Measurements from ENCODE around the gene STAT6. TPM values are rescaled to one million over a fixed set of nuclear protein-coding genes. Genes with fewer than 3 reads are reported as not detected.

The STAT6 gene
- polyA plus RNA-seq, 2 of the 4 experiments (the other 2 are of a cell fraction): 58.8 to 59.0 TPM

GRCh38 chr12:57046947-57047890, 63.9 kb downstream of the STAT6 start:
- Histone ChIP-seq H3K4me1 (peaks cover 23% of the 10 kb centered on the region; the same call in 2 of the 3 replicates), H3K4me3 (no peak overlapping the region), H3K27ac (no peak overlapping the region), H3K4me2 (no peak overlapping the region), H3K9me3 (no peaks in the 10 kb centered on the region)
- FAIRE-seq (no peak), DNase-seq (ENCODE audit: low read depth in 1 of 2, low spot score in 1 of 2) (no peak), ATAC-seq (no peak)
- POLR2A ChIA-PET: no interaction called here
- no peak for TF ChIP-seq ATOH8 (CRISPR knock-in tag; IDR thresholded peaks at IDR 0.05; ENCODE audit: low read depth)
- no peak for TF ChIP-seq ZFP36 (IDR thresholded peaks at IDR 0.05; ENCODE audit: borderline replicate concordance, partially characterized antibody)
- no peak for TF ChIP-seq PHF8 (IDR thresholded peaks at IDR 0.05; ENCODE audit: borderline replicate concordance, low read depth)
- TF ChIP-seq ZC3H11A (IDR thresholded peaks at IDR 0.05): no peak
- no peak for TF ChIP-seq KDM5A (IDR thresholded peaks at IDR 0.05)
- no peak for TF ChIP-seq BHLHE40 (IDR thresholded peaks at IDR 0.05; ENCODE audit: low read depth, low read length)
- no peak for TF ChIP-seq ZSCAN20 (CRISPR knock-in tag; IDR thresholded peaks at IDR 0.05)
- TF ChIP-seq CHD2 (IDR thresholded peaks at IDR 0.05; ENCODE audit: low read length, partially characterized antibody): no peak
- CTCF ChIA-PET: interaction anchor here (0.7 to 7.8 kb wide), 12 partner anchors 9 to 167 kb away, joined by 3 to 44 read pairs (median 6); partner anchors contain the start of gene STAT6
- 63% methylated on average over 10 of the region's 10 CpGs for WGBS (ENCODE audit: missing lambda C conversion rate)

GRCh38 chr12:57046086-57046791, 64.9 kb downstream of the STAT6 start:
- Histone ChIP-seq H3K27ac (no peak overlapping the region), H3K4me3 (no peak overlapping the region), H3K4me2 (no peak overlapping the region), H3K9me3 (no peaks in the 10 kb centered on the region), H3K4me1 (peaks cover 23% of the 10 kb centered on the region; the same call in 2 of the 3 replicates)
- FAIRE-seq (no peak), DNase-seq (ENCODE audit: low read depth in 1 of 2, low spot score in 1 of 2) (no peak), ATAC-seq (no peak)
- ChIA-PET POLR2A (no interaction called here), CTCF (interaction anchor here (0.7 to 7.8 kb wide), 9 partner anchors 8 to 168 kb away, joined by 3 to 44 read pairs (median 4); no protein-coding TSS in a partner anchor)
- TF ChIP-seq EHF (CRISPR knock-in tag; IDR thresholded peaks at IDR 0.05) (no peak), POLR2AphosphoS2 (conservative IDR thresholded peaks at IDR 0.05; ENCODE audit: low read length) (no peak), CHD4 (IDR thresholded peaks at IDR 0.05; ENCODE audit: borderline replicate concordance) (no peak), ZSCAN20 (CRISPR knock-in tag; IDR thresholded peaks at IDR 0.05) (no peak), BCL3 (IDR thresholded peaks at IDR 0.05) (no peak)
- 39% methylated on average over 6 of the region's 6 CpGs for WGBS (ENCODE audit: missing lambda C conversion rate)

Other genes starting within 250 kb of the STAT6 start
- gene SDR9C7, start 177.0 kb downstream of the STAT6 start, polyA plus RNA-seq (2011; rRNA removed): 0.13 TPM in 1 of 2 replicates, not detected in the other
- gene SDR9C7, start 177.0 kb downstream of the STAT6 start, polyA plus RNA-seq (2017; fragmentation: RNase III; extraction: RNeasy Plus Mini Kit Qiagen cat#74134 plus additional on column Dnase treatment): 0.05 TPM in 1 of 3 replicates, not detected in the others
- 0.21 and 0.22 TPM in 2 replicates for gene RDH16, start 153.8 kb downstream of the STAT6 start, polyA plus RNA-seq (2011; rRNA removed)
- gene RDH16, start 153.8 kb downstream of the STAT6 start, polyA plus RNA-seq (2017; fragmentation: RNase III; extraction: RNeasy Plus Mini Kit Qiagen cat#74134 plus additional on column Dnase treatment): 0.06 to 0.09 TPM (median 0.08 TPM) in 3 replicates
- 9.5 and 9.8 TPM in 2 replicates for gene ZBTB39, start 104.8 kb downstream of the STAT6 start, polyA plus RNA-seq (2011; rRNA removed)
- 4.3 to 4.7 TPM (median 4.5 TPM) in 3 replicates for gene ZBTB39, start 104.8 kb downstream of the STAT6 start, polyA plus RNA-seq (2017; fragmentation: RNase III; extraction: RNeasy Plus Mini Kit Qiagen cat#74134 plus additional on column Dnase treatment)
- gene TAC3, start 94.8 kb downstream of the STAT6 start, polyA plus RNA-seq (2011; rRNA removed): 0.16 and 0.26 TPM in 2 replicates
- gene TAC3, start 94.8 kb downstream of the STAT6 start, polyA plus RNA-seq (2017; fragmentation: RNase III; extraction: RNeasy Plus Mini Kit Qiagen cat#74134 plus additional on column Dnase treatment): not detected in 3 replicates
- gene MYO1A, start 61.2 kb downstream of the STAT6 start, polyA plus RNA-seq (2011; rRNA removed): 1.9 and 3.1 TPM in 2 replicates
- gene MYO1A, start 61.2 kb downstream of the STAT6 start, polyA plus RNA-seq (2017; fragmentation: RNase III; extraction: RNeasy Plus Mini Kit Qiagen cat#74134 plus additional on column Dnase treatment): 0.17 to 0.67 TPM (median 0.50 TPM) in 3 replicates
- 24.7 and 28.4 TPM in 2 replicates for gene NEMP1, start 32.6 kb downstream of the STAT6 start, polyA plus RNA-seq (2011; rRNA removed)
- 11.9 to 13.2 TPM (median 12.7 TPM) in 3 replicates for gene NEMP1, start 32.6 kb downstream of the STAT6 start, polyA plus RNA-seq (2017; fragmentation: RNase III; extraction: RNeasy Plus Mini Kit Qiagen cat#74134 plus additional on column Dnase treatment)
- gene NAB2, start 22.2 kb downstream of the STAT6 start, polyA plus RNA-seq (2011; rRNA removed): 8.6 and 10.1 TPM in 2 replicates
- 7.0 to 9.8 TPM (median 7.8 TPM) in 3 replicates for gene NAB2, start 22.2 kb downstream of the STAT6 start, polyA plus RNA-seq (2017; fragmentation: RNase III; extraction: RNeasy Plus Mini Kit Qiagen cat#74134 plus additional on column Dnase treatment)
- 5.6 and 11.5 TPM in 2 replicates for gene LRP1, start 17.1 kb upstream of the STAT6 start, polyA plus RNA-seq (2011; rRNA removed)
- gene LRP1, start 17.1 kb upstream of the STAT6 start, polyA plus RNA-seq (2017; fragmentation: RNase III; extraction: RNeasy Plus Mini Kit Qiagen cat#74134 plus additional on column Dnase treatment): 8.6 to 9.6 TPM (median 9.4 TPM) in 3 replicates
- gene LRP1-AS, start 36.3 kb upstream of the STAT6 start, polyA plus RNA-seq (2011; rRNA removed): not detected in 2 replicates
- gene LRP1-AS, start 36.3 kb upstream of the STAT6 start, polyA plus RNA-seq (2017; fragmentation: RNase III; extraction: RNeasy Plus Mini Kit Qiagen cat#74134 plus additional on column Dnase treatment): not detected in 3 replicates
- gene NXPH4, start 105.4 kb upstream of the STAT6 start, polyA plus RNA-seq (2011; rRNA removed): 0.52 and 0.69 TPM in 2 replicates
- 3.3 to 4.5 TPM (median 3.5 TPM) in 3 replicates for gene NXPH4, start 105.4 kb upstream of the STAT6 start, polyA plus RNA-seq (2017; fragmentation: RNase III; extraction: RNeasy Plus Mini Kit Qiagen cat#74134 plus additional on column Dnase treatment)
- 110 and 113 TPM in 2 replicates for gene SHMT2, start 118.3 kb upstream of the STAT6 start, polyA plus RNA-seq (2011; rRNA removed)
- 150 to 166 TPM (median 156 TPM) in 3 replicates for gene SHMT2, start 118.3 kb upstream of the STAT6 start, polyA plus RNA-seq (2017; fragmentation: RNase III; extraction: RNeasy Plus Mini Kit Qiagen cat#74134 plus additional on column Dnase treatment)
- 0.40 and 0.62 TPM in 2 replicates for gene STAC3, start 139.8 kb upstream of the STAT6 start, polyA plus RNA-seq (2011; rRNA removed)
- gene STAC3, start 139.8 kb upstream of the STAT6 start, polyA plus RNA-seq (2017; fragmentation: RNase III; extraction: RNeasy Plus Mini Kit Qiagen cat#74134 plus additional on column Dnase treatment): 0.43 to 0.59 TPM (median 0.54 TPM) in 3 replicates

Measured in A549 (cell line).